HG02840 (cell line): ENCODE data around the gene HCFC1.
"Not testable (repeated sequence)": the region's sequence is repeated elsewhere in the genome, so short reads cannot be mapped to it uniquely, and the experiment has no call there.

Experiments
- ATAC-seq: cut with Tn5 transposase; IDR thresholded peaks from one replicate; pipeline ENCODE4 v1.9.1; 2021; ENCODE audit warnings: mild to moderate bottlenecking, moderate library complexity, moderate number of reproducible peaks; ENCODE audit not compliant: unreplicated experiment, low FRiP score

The HCFC1 gene

DNA sequence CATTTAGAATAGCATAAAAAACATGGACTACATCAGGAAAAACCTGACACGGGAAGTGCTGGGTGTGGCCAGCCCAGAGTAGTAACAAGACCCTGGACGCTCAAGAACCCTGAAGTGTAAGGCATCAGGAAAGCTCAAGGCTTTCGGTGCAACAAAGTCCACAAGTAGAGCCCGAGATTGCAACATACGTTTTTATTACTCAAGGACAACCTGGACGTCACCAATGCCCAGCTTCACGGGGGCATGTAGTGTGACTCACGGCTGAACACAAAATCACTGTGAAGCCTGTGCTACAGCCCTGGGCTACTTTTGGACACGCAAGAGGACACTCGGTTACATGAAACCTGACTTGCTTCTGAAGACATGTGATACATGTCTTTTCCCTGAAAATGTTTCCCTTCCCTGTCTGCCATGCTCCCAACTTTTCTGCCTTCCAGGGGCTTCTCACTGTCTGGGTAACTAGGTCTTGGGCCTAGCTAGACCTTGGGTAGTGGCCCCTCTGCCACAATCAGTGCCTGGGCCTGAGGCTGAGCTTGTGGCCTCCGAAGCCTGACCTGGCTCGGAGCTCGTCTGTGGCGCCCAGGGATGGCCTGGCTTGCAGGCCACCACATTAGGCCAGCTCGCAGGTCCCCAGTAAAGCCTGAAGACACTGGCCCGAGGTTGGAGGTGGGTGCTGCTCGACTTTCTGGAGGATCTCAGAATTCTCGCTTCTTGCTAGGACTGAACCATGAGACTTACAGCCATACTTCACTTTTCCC lies 38.9 kb upstream of the HCFC1 start:
- no peak for ATAC-seq

DNA sequence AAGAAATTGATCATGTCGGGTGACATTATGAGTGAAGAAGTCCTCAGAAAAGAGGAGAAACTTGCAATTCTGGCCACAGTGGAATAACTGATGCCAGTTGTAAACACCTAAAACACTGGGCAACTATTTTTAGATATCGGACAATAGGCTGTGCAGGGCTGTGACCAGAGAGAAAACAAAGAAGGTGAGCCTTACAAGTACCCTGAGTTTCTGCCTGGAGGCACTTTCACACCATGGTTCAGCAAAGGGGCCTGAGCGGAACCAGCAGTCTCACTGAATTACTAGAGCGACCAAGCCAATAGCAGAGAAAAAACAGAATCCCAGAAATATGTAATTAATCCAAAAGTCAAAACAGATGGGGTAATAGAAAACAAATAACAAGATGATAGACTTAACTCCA lies 36.9 kb upstream of the HCFC1 start:
- no peak for ATAC-seq

DNA sequence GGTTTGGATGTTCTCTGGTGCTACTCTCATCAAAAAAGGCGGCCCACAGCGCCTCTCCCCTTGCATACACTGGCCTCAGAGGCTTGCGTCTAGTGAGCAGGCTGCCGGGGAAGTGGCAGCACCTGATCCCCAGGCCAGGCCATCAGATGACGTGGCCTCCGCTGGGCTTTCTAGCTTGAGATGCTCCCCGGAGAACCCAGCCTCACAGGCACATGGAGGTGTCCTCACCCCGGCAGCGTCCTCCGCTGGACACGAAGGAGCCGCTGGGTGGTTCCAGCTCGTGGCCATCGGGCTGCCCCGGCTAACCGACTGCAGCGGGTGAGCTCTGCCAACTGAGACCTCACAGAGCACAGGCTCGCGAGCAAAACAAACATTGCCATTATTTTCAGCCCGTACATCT lies 35.3 kb upstream of the HCFC1 start:
- ATAC-seq: no peak

DNA sequence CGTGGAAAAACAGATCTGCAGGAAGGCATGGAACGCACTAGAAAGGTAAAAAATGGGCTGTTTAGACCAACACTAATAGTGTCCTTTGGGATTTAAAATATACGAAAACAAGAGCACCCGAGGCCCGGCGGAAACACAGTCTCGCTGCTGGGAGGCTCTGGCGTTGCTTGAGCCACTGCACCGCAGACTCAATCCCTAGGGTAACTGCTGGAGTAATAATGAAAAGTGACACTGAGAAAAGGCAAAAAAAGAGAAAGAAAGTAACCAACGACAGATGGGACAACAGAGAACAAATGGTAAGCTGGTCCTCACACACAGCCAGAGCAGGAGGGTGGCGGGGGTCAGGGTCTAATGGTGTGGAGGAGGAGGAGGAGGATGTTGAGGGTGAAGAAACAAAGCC lies 32.7 kb upstream of the HCFC1 start:
- ATAC-seq: no peak

DNA sequence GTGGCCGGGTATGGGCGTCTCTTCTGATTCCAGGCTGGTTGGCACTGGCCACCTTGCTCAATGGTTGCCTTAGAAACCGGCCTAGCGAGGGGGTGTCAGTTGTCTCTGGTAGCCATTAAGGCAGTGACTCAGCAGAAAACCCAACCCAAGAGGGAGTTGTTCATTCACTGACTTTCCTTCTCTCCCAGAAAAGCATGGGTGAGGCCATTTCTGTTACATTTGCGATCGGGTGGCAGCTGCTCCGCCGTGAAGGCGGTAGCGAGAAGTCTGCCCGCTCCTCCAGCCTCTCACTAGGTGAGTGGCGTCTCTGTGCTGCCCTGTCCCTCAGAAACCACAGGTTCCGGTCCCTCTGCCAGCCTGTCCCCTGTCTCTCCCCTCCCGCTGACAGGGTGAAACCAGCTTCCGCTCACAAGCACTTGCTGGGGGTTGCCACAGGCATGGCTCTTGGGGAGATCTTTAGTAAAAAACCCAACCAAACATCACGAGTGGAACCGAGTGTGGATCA lies 30.6 kb upstream of the HCFC1 start:
- ATAC-seq: no peak

DNA sequence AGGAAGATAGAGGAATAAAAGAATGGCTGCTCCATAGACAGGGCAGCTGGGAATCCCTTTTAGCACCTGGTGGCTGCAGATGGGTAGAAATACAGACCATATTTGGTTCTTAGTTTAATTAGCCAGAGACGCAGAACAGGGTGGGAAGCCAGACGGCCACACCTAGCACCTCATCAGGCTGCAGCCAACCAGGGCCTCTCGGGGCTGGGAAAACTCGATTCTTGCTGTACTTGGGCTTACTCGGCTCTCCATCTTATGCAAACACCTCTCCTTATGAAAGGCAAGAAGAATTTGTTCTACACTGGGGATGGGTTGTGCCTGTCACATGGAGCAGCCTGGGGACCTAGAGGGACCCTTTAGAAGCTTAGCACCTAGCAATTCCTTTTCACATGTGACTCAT lies 28.4 kb upstream of the HCFC1 start:
- no peak for ATAC-seq

DNA sequence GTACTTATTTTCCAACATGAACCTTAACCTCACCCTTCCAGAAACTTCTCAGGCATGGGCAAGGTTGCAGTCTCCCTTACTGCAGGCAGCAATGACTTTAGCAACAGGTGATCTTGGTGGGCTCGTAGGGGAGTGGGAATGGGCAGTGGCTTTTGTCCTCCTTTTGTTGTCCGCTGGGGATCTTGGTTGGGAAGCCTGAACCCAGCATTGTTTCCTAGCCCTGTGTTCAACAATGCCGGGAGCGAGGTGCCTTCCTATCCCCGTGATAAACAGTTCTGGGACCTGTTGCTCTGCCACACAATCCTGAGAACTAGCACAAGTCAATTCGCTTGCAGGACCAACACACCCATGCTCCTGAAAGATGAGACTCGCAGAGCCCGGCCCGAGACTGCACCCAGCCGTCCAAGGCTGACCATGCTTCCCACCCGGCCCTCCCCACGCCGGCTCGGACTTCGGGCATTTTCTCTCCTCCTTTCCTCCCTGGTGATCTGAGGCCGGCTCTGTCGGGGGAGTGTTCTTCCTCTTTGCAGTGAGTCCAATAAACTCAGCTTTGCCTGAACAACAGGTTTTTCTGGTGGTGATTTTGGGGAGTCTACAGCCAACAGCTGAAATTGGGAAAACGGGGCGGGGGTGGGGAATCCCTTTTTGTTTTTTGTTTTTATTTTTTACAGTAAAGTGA lies 27.9 kb upstream of the HCFC1 start:
- ATAC-seq: no peak

DNA sequence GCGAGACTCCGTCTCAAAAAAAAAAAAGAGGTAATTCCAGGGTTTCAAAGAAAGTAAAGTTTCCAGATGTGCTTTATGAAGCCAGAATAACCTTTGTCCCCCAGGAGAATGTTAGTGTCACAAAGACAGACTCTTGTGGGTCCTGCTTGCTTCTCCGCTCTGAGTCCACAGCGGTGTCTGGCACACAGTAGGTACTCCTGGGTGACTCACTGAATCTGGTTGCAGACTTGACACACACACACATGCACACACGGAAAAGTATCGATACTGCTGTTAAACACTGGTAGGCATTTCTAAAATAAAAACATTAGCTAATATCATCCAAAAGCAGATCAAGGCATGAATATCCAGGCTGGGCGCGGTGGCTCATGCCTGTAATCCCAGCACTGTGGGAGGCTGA lies 23.9 kb upstream of the HCFC1 start:
- no peak for ATAC-seq

DNA sequence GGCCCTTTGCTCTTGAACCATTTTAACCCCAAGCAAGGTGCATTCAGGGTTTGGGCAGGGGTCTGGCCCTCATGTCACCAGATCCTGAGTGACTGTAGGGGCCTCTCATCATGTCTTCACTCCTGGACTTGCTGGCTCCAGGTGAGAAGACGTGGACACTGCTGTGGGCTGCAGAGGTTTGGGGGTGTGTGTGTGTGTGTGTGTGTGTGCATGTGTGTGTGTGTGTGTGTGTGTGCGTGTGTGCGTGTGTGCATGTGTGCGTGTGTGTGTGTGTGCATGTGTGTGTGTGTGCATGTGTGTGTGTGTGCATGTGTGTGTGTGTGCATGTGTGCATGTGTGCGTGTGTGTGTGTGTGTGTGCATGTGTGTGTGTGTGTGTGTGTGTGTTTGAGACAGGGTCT lies 22.8 kb upstream of the HCFC1 start:
- not testable (repeated sequence) for ATAC-seq

DNA sequence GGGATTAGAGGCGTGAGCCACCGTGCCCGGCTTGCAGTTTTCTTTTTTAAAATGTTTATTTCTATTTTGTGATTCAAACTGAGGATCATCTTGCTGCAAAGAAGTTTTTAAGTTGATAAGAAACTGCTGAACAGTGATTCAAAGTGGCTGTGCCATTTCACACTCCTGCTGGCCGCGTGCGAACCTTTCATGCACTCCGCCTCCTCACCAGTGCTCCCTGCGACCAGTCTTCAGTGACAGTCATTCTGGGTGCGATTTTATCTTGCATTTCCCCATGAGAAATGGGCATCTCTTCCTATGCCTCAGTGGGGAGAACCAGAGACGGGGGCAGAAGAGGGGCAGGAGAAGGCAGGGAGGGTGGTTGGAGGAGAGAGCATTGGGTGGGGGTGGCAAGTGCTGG lies 22.4 kb upstream of the HCFC1 start:
- no peak for ATAC-seq

DNA sequence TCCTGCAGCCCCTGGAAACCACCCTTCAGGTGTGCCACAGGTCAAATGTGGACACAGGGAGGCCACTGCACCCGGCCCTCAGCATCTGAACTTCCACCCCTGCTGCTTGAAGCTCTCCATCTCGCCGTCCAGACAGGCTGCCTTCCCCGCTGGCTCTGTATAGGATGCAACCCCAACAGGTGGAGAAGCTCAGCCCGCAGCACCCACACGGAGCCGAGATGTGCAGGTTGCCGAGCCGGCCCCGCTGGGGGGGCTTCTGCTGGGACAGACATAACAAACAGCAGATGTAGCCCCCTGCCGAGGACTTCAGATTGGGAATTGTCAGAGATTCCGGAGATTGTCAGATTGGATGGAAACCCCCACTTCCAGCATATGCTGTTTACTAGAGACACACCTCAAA lies 21.5 kb upstream of the HCFC1 start:
- ATAC-seq: no peak

DNA sequence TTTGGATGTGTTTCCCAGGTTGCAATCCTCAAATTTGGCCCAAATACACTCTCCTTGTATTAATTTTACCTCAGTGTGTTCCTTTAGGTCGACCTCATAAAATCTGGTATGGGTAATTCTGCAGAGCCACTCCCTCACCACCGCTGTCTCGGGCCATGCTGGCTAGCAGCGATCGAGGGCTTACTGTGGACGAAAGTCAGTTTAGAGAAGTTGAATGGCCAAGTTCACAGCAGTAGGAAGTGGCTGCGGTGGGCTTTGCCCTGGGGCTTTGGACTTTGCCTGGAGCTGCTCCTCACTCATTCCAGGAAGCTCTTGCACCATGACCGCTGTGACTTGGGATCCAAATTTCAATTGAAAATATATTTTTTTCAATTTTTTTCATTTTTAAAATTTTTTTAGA lies 20.6 kb upstream of the HCFC1 start:
- no peak for ATAC-seq

DNA sequence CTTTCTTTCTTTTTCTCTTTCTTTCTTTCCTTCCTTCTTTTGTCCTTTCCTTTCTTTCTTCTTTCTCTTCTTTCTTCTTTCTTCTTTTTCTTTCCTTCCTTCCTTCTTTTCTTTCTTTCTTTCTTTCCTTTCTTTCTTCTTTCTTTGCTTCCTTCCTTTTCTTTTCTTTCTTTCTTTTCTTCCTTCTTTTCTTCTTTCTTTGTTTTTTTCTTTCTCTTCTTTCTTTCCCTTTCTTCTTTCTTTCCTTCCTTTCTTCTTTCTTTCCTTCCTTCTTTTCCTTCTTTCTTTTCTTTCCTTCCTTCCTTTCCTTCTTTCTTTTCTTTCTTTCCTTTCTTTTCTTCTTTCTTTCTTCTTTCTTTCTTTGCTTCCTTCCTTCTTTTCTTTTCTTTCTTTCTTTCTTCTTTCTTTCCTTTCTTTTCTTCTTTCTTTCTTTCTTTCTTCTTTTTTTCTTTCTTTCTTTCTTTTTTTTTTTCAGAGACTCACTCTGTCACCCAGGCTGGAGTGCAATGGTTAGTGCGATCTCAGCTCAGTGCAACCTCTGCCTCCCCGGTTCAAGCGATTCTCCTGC lies 19.5 kb upstream of the HCFC1 start:
- no peak for ATAC-seq

DNA sequence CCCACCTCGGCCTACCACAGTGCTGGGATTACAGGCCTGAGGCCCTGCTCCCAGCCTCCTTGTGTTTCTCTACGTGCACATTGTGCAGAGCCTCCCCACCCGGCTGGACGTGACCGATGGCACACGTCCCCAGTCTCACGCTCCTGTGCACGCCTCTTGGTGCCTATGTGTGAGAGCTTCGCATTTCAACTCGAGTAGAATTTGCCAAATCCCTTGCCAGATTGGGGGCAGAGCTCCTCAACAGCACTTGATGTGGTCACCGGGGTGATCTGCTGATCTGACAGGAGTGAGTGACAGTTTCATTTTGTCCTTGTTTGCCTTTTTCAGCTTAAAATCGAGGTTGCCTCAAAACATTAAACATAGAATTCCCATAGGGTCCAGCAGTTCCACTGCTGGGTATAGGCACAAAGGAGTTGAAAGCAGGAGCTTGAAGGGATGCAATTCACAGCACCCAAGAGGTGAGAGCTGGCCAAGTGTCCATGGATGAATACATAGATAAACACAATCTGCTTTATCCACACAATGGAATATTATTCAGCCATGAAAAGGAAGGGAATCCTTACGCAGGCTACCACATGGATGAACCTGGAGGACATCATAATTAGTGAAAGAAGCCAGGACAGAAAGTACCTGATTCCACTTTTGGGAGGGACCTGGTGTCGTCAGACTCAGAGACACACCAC lies 18.5 kb upstream of the HCFC1 start:
- no peak for ATAC-seq

DNA sequence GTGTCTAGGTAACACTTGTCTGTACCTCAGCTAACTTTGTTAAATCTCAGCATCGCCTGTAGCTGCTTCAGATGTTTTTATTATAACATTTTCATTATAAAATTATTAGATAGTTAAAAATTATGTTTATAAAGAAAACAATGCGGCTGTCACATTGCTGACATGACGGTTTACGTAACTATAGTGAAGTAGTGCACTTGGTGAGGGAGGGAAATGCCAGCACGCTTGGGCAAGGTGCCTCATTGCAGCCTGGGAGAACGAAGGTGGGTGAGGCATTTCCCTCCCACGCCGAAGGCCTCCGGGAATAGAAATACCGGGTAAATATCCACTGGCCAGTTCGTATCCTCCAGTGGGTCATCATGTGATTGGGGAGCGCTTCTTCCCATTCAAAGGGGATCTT lies 16.9 kb upstream of the HCFC1 start:
- ATAC-seq: no peak

DNA sequence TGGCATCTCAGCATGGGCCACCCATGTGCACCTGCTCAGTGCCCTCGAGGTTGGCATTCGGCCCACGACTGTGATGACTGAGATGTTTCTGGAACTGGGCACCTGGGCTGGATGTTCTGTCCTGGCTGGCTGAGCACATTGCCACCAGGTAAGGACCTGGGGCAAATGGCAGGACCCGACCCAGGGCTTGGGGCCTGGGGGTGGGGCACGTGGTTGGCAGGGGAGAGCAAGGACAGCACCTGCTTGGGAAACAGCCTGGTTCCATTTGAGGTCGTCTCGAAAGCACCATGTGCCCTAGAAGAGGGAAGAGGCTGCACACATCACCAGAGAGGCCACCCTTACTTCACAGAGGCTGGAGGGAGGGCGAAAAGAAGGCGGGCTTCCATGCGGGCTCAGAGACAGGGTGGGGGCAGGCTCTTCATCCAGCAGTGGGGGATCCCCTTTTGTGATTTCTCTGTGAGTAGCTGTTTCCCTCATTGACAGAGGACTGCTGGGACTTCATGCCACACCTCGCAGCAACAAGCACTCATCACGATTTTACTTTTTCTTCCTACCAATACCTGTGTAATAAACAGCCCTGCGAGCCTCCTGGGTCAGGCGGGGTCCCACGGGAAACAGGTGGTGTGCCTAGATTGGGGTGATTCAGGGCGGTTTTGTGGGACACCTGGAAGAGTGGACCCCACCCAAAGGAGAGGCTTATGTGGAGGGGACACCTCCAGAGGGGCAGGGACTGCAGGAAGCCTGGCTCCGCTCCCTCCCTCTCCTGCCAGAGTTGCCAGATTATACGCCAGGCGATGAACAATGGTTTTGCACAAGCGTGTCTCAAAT lies 12.9 kb upstream of the HCFC1 start:
- no peak for ATAC-seq

DNA sequence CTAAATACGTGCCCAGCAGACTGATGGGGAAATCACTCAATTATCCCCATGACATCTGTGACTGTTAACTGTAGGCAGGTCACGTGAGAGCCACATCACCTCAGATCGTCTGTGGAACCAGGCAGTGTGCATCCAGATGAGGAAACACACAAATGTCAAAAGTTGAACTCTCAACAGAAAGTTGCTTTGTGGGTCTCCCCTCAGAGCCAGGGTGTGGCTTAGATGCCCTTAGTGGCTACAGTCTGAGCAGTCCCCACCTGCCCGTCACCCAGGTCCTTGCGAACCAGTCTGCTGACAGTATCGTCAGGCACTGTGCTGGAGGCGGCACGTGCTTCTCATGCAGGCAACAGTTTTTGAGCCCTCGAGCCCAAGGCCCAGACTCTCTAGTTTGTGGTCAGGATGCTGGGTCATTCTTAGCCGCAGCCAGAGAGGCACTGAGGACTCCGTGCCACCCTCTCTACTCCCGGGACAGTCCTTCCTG lies 11.7 kb upstream of the HCFC1 start:
- ATAC-seq: no peak

DNA sequence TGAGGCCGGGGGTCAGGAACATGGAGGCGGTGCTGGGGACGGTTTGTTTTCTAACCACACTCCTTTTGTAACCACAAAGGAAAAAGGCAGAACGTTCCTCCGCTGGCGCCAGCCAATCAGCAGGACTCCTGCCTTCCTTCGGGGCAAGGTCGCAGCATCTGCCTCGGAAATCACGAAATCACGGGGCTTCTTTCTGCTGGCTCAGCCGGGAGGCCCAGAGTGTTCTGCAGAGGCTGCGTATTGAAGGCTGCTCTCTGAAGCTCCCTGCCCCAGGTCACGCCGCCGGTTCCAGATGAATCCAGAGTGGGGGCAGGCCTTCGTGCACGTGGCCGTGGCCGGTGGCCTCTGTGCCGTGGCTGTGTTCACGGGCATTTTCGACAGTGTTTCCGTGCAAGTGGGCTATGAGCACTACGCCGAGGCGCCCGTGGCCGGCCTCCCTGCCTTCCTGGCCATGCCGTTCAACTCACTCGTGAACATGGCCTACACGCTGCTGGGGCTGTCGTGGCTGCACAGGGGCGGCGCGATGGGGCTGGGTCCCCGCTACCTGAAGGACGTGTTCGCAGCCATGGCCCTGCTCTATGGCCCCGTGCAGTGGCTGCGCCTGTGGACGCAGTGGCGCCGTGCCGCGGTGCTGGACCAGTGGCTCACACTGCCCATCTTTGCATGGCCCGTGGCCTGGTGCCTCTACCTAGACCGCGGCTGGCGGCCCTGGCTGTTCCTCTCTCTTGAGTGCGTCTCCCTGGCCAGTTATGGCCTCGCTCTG lies 10.3 kb upstream of the HCFC1 start:
- no peak for ATAC-seq

DNA sequence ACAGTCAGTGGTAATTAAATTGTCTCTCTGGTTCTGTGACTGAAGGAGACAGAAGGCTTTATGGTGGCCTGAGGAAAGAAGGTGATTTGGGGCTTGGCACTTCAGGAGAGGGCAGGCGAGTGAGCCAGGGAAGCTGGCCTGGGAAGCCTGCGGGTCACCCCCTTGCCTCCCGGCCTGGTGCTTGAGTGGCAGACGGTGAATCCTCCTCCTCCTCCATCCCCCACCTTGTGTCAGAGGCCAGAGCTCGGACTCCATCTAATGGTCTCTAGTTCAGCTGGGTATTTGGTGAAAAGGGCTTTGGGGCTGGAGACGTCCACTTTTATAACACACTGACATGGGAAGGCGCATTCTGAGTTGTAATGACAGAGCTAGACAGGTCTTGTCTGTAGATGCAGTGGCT lies 9.6 kb upstream of the HCFC1 start:
- ATAC-seq: no peak

DNA sequence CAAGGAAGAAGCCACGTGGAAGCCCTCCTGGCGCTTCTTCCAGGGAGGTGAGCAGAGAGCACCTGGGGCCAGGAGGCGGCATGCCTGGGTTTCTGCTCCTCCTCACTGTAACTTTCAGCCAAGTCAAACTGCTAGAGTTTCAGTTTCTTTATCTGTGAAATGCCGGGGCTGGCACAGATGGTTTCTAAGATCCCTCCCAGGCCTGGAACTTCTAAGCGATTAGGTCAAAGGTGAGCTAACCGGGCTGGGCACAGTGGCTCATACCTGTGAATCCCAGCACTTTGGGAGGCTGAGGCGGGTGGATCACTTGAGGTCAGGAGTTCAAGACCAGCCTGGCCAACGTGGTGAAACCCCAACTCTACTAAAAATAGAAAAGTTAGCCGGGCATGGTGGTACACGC lies 8.8 kb upstream of the HCFC1 start:
- ATAC-seq: not testable (repeated sequence)
